ENCODE measurements around the gene LILRA2. TPM values are rescaled to one million over a fixed set of nuclear protein-coding genes. Genes with fewer than 3 reads are reported as not detected.
"Not testable (repeated sequence)": the region's sequence is repeated elsewhere in the genome, so short reads cannot be mapped to it uniquely, and the experiment has no call there.

Gene LILRA2
- total and polyA plus RNA-seq, 9 donors, result 0.56 to 5.5 (median 1.4) TPM

GRCh38 chr19:54633401-54633800 lies 59.8 kb downstream of the LILRA2 start:
- no peaks in the 10 kb centered on the region for H3K27me3 ChIP-seq
- no peak overlapping the region for H3K4me3 ChIP-seq
- H3K36me3 ChIP-seq, result no peaks in the 10 kb centered on the region
- TF ChIP-seq POLR2A (IDR thresholded peaks at IDR 0.05) (no peak), EP300 (IDR thresholded peaks at IDR 0.05) (no peak), CTCF (IDR thresholded peaks at IDR 0.05) (no peak)
- no peak overlapping the region for H3K27ac ChIP-seq
- 52 to 71% (median 67%) methylated on average over 6 to 7 of the region's 7 CpGs for WGBS, 3 donors
- H3K9me3 ChIP-seq, result no peaks in the 10 kb centered on the region
- H3K4me1 ChIP-seq (ENCODE audit: insufficient read depth), result no peaks in the 10 kb centered on the region
- intact Hi-C loops (cut with DNase I), result loop anchor here in 1 of 4 donors (5.0 kb wide), 1 partner anchor 351 kb away; the partner anchor contains the start of gene LILRB2
- DNase-seq, result no peak

- intact Hi-C loops (cut with DNase I); H3K27ac ChIP-seq; H3K9me3 ChIP-seq; DNase-seq; H3K27me3 ChIP-seq; H3K4me1 ChIP-seq (ENCODE audit: insufficient read depth); H3K36me3 ChIP-seq; H3K4me3 ChIP-seq: not testable (repeated sequence)
- WGBS, 3 donors, result 2 to 25% (median 6%) methylated on average over 12 of the region's 12 CpGs
Measured at GRCh38 chr19:54636081-54636480, 62.5 kb downstream of the LILRA2 start.

DNA sequence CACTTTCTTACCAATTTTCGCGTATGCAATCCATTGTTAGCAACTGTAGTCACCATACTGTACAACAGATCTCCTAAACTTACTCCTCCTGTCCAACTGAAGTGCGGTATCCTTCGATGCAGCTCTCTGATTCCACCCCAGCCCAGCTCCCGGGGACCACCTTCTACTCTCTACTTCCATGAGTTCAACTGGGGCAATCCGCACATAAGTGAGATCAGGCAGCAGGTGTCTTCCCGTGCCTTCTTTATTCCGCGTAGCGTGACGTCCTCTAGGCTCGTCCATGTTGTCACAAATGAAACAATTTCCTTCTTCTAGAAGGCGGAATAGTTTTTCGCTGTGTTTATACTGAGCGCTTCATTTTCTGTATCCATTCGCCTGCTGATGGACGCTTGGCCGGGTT lies 65.1 kb downstream of the LILRA2 start:
- WGBS, 3 donors, result 87 to 91% (median 91%) methylated on average over 18 of the region's 18 CpGs
- TF ChIP-seq CTCF (IDR thresholded peaks at IDR 0.05) (no peak), EP300 (IDR thresholded peaks at IDR 0.05) (no peak), POLR2A (IDR thresholded peaks at IDR 0.05) (no peak)
- Histone ChIP-seq H3K36me3 (no peaks in the 10 kb centered on the region), H3K4me1 (ENCODE audit: insufficient read depth) (no peaks in the 10 kb centered on the region), H3K9me3 (no peaks in the 10 kb centered on the region), H3K27me3 (no peaks in the 10 kb centered on the region), H3K27ac (no peak overlapping the region), H3K4me3 (no peak overlapping the region)
- intact Hi-C loops (cut with DNase I), result no loop called here
- no peak for DNase-seq

Small RNA genes lying within 50 kb of the gene (small RNA-seq; reads per million reads assigned to genes)
- gene AC245036.2, result not detected

Other genes with a start within 250 kb of the LILRA2 start
- gene LILRA4, start 234.6 kb upstream of the LILRA2 start, total RNA-seq, result under 1 TPM in 2 of 7 donors, not detected in 5; 0.17 to 0.67 TPM
- under 1 TPM in 1 of 2 donors, not detected in 1; 0.33 TPM for gene LILRA4, start 234.6 kb upstream of the LILRA2 start, polyA plus RNA-seq
- gene LAIR1, start 208.9 kb upstream of the LILRA2 start, total RNA-seq, result 10 to 100 TPM in 2 of 7 donors, 1 to 10 TPM in 5; 4.7 to 22.2 (median 6.9) TPM
- gene LAIR1, start 208.9 kb upstream of the LILRA2 start, polyA plus RNA-seq, result 10 to 100 TPM in 1 of 2 donors, 1 to 10 TPM in 1; 4.9 to 21.2 TPM
- 10 to 100 TPM in 1 of 7 donors, 1 to 10 TPM in 5, under 1 TPM in 1; 0.95 to 34.2 (median 7.5) TPM for gene TTYH1, start 158.3 kb upstream of the LILRA2 start, total RNA-seq
- 1 to 10 TPM in 1 of 2 donors, under 1 TPM in 1; 0.25 to 1.3 TPM for gene TTYH1, start 158.3 kb upstream of the LILRA2 start, polyA plus RNA-seq
- 100 to 1,000 TPM; 105 to 207 (median 156) TPM for gene LENG8, start 124.6 kb upstream of the LILRA2 start, total RNA-seq
- 100 to 1,000 TPM in 1 of 2 donors, 10 to 100 TPM in 1; 29.9 to 122 TPM for gene LENG8, start 124.6 kb upstream of the LILRA2 start, polyA plus RNA-seq
- gene LENG9, start 110.0 kb upstream of the LILRA2 start, total RNA-seq, result 1 to 10 TPM; 2.7 to 8.3 (median 5.5) TPM
- 1 to 10 TPM in 1 of 2 donors, under 1 TPM in 1; 0.70 to 3.0 TPM for gene LENG9, start 110.0 kb upstream of the LILRA2 start, polyA plus RNA-seq
- 10 to 100 TPM in 6 of 7 donors, 1 to 10 TPM in 1; 7.8 to 31.0 (median 18.8) TPM for gene CDC42EP5, start 100.5 kb upstream of the LILRA2 start, total RNA-seq
- gene CDC42EP5, start 100.5 kb upstream of the LILRA2 start, polyA plus RNA-seq, result 10 to 100 TPM in 1 of 2 donors, under 1 TPM in 1; 0.55 to 13.2 TPM
- not detected for gene LAIR2, start 71.0 kb upstream of the LILRA2 start, total RNA-seq
- not detected for gene LAIR2, start 71.0 kb upstream of the LILRA2 start, polyA plus RNA-seq
- gene LILRA1, start 19.8 kb downstream of the LILRA2 start, total RNA-seq, result 1 to 10 TPM in 1 of 7 donors, under 1 TPM in 6; 0.23 to 3.1 (median 0.36) TPM
- 1 to 10 TPM in 1 of 2 donors, under 1 TPM in 1; 0.15 to 1.7 TPM for gene LILRA1, start 19.8 kb downstream of the LILRA2 start, polyA plus RNA-seq
- gene LILRB1, start 56.7 kb downstream of the LILRA2 start, total RNA-seq, result 10 to 100 TPM in 1 of 7 donors, 1 to 10 TPM in 3, under 1 TPM in 3; 0.60 to 12.1 (median 1.6) TPM
- 1 to 10 TPM in 1 of 2 donors, under 1 TPM in 1; 0.63 to 1.9 TPM for gene LILRB1, start 56.7 kb downstream of the LILRA2 start, polyA plus RNA-seq
- gene LILRB4, start 89.2 kb downstream of the LILRA2 start, total RNA-seq, result 1 to 10 TPM in 4 of 7 donors, under 1 TPM in 2, not detected in 1; 0.48 to 4.9 (median 1.0) TPM
- gene LILRB4, start 89.2 kb downstream of the LILRA2 start, polyA plus RNA-seq, result 1 to 10 TPM in 1 of 2 donors, under 1 TPM in 1; 0.82 to 6.9 TPM
- not detected for gene KIR3DL3, start 150.7 kb downstream of the LILRA2 start, total RNA-seq
- gene KIR3DL3, start 150.7 kb downstream of the LILRA2 start, polyA plus RNA-seq, result not detected
- gene KIR2DL3, start 164.7 kb downstream of the LILRA2 start, total RNA-seq, result not detected
- gene KIR2DL3, start 164.7 kb downstream of the LILRA2 start, polyA plus RNA-seq, result under 1 TPM in 1 of 2 donors, not detected in 1; 0.45 TPM
- gene KIR2DL1, start 196.0 kb downstream of the LILRA2 start, total RNA-seq, result not detected
- under 1 TPM in 1 of 2 donors, not detected in 1; 0.12 TPM for gene KIR2DL1, start 196.0 kb downstream of the LILRA2 start, polyA plus RNA-seq
- not detected for gene KIR2DL4, start 229.8 kb downstream of the LILRA2 start, total RNA-seq
- under 1 TPM in 1 of 2 donors, not detected in 1; 0.23 TPM for gene KIR2DL4, start 229.8 kb downstream of the LILRA2 start, polyA plus RNA-seq
- gene KIR3DL1, start 242.7 kb downstream of the LILRA2 start, total RNA-seq, result not detected
- gene KIR3DL1, start 242.7 kb downstream of the LILRA2 start, polyA plus RNA-seq, result not detected